ENCODE results near the gene MKS1.

Gene MKS1

GRCh38 chr17:58183514-58183913, 35.5 kb downstream of the MKS1 start:
- no peak for TF ChIP-seq GATA2 (IDR thresholded peaks at IDR 0.05; ENCODE audit: low read depth, low read length)
- TF ChIP-seq GATA3 (IDR thresholded peaks at IDR 0.05; ENCODE audit: low read depth, low read length): no peak

GRCh38 chr17:58181796-58182195, 37.3 kb downstream of the MKS1 start:
- TF ChIP-seq GATA2 (IDR thresholded peaks at IDR 0.05; ENCODE audit: low read depth, low read length) (no peak), GATA3 (IDR thresholded peaks at IDR 0.05; ENCODE audit: low read depth, low read length) (no peak)

GRCh38 chr17:58176200-58176599, 42.9 kb downstream of the MKS1 start:
- TF ChIP-seq GATA2 (IDR thresholded peaks at IDR 0.05; ENCODE audit: low read depth, low read length) (no peak), GATA3 (IDR thresholded peaks at IDR 0.05; ENCODE audit: low read depth, low read length) (no peak)

- TF ChIP-seq GATA2 (IDR thresholded peaks at IDR 0.05; ENCODE audit: low read depth, low read length) (no peak), GATA3 (IDR thresholded peaks at IDR 0.05; ENCODE audit: low read depth, low read length) (no peak)
Measured at GRCh38 chr17:58174871-58175270, 44.2 kb downstream of the MKS1 start.

- TF ChIP-seq GATA3 (IDR thresholded peaks at IDR 0.05; ENCODE audit: low read depth, low read length) (no peak), GATA2 (IDR thresholded peaks at IDR 0.05; ENCODE audit: low read depth, low read length) (peak; percentile 76)
Measured at GRCh38 chr17:58172369-58173071, 46.5 kb downstream of the MKS1 start.

- TF ChIP-seq GATA2 (IDR thresholded peaks at IDR 0.05; ENCODE audit: low read depth, low read length) (no peak), GATA3 (IDR thresholded peaks at IDR 0.05; ENCODE audit: low read depth, low read length) (no peak)
Measured at GRCh38 chr17:58170622-58171021, 48.4 kb downstream of the MKS1 start.

- no peak for TF ChIP-seq GATA3 (IDR thresholded peaks at IDR 0.05; ENCODE audit: low read depth, low read length)
- no peak for TF ChIP-seq GATA2 (IDR thresholded peaks at IDR 0.05; ENCODE audit: low read depth, low read length)
Measured at GRCh38 chr17:58166682-58167081, 52.4 kb downstream of the MKS1 start, which contains the start of gene OR4D2. TSS of gene OR4D2 (plus strand) at chr17:58166982. CDS start at chr17:58169656, 2,674 bp downstream.

- no peak for TF ChIP-seq GATA3 (IDR thresholded peaks at IDR 0.05; ENCODE audit: low read depth, low read length)
- TF ChIP-seq GATA2 (IDR thresholded peaks at IDR 0.05; ENCODE audit: low read depth, low read length): no peak
Measured at GRCh38 chr17:58165981-58166380, 53.1 kb downstream of the MKS1 start.

GRCh38 chr17:58161566-58161965, 57.5 kb downstream of the MKS1 start:
- no peak for TF ChIP-seq GATA2 (IDR thresholded peaks at IDR 0.05; ENCODE audit: low read depth, low read length)
- no peak for TF ChIP-seq GATA3 (IDR thresholded peaks at IDR 0.05; ENCODE audit: low read depth, low read length)

GRCh38 chr17:58158181-58158580, 60.9 kb downstream of the MKS1 start:
- TF ChIP-seq GATA3 (IDR thresholded peaks at IDR 0.05; ENCODE audit: low read depth, low read length) (no peak), GATA2 (IDR thresholded peaks at IDR 0.05; ENCODE audit: low read depth, low read length) (no peak)

- TF ChIP-seq GATA3 (IDR thresholded peaks at IDR 0.05; ENCODE audit: low read depth, low read length) (no peak), GATA2 (IDR thresholded peaks at IDR 0.05; ENCODE audit: low read depth, low read length) (no peak)
Measured at GRCh38 chr17:58156839-58157803, 61.9 kb downstream of the MKS1 start.

All from SH-SY5Y (cell line).